ENCODE data around the gene TENM3.

The TENM3 gene

GRCh38 chr4:182286931-182287330 is 43.7 kb downstream of the TENM3 start:
- no peak for FAIRE-seq
- TF ChIP-seq CTCF (IDR thresholded peaks at IDR 0.05; ENCODE audit: insufficient read depth, missing control alignments), result no peak
- DNase-seq (ENCODE audit: insufficient read length, low spot score), result no peak

GRCh38 chr4:182288534-182288933 is 45.3 kb downstream of the TENM3 start:
- no peak for FAIRE-seq
- TF ChIP-seq CTCF (IDR thresholded peaks at IDR 0.05; ENCODE audit: insufficient read depth, missing control alignments), result no peak

GRCh38 chr4:182289809-182290208 is 46.6 kb downstream of the TENM3 start:
- no peak for TF ChIP-seq CTCF (IDR thresholded peaks at IDR 0.05; ENCODE audit: insufficient read depth, missing control alignments)
- FAIRE-seq, result no peak
- DNase-seq (ENCODE audit: insufficient read length, low spot score), result no peak

More at GRCh38 chr4:182288534-182288933, 45.3 kb downstream of the TENM3 start:
- DNase-seq (ENCODE audit: insufficient read length, low spot score), result no peak

- no peak for DNase-seq (ENCODE audit: insufficient read length, low spot score)
- TF ChIP-seq CTCF (IDR thresholded peaks at IDR 0.05; ENCODE audit: insufficient read depth, missing control alignments), result no peak
- no peak for FAIRE-seq
These were observed 48.0 kb downstream of the TENM3 start for GRCh38 chr4:182291175-182291574.

- DNase-seq (ENCODE audit: insufficient read length, low spot score) (no peak), FAIRE-seq (no peak)
- no peak for TF ChIP-seq CTCF (IDR thresholded peaks at IDR 0.05; ENCODE audit: insufficient read depth, missing control alignments)
These were observed 48.5 kb downstream of the TENM3 start for GRCh38 chr4:182291597-182292270.

- no peak for FAIRE-seq
- DNase-seq (ENCODE audit: insufficient read length, low spot score), result no peak
- no peak for TF ChIP-seq CTCF (IDR thresholded peaks at IDR 0.05; ENCODE audit: insufficient read depth, missing control alignments)
These were observed 49.4 kb downstream of the TENM3 start for GRCh38 chr4:182292612-182293011.

- FAIRE-seq, result no peak
- DNase-seq (ENCODE audit: insufficient read length, low spot score), result no peak
- no peak for TF ChIP-seq CTCF (IDR thresholded peaks at IDR 0.05; ENCODE audit: insufficient read depth, missing control alignments)
These were observed 50.6 kb downstream of the TENM3 start for GRCh38 chr4:182293691-182294255.

All from D721Med (cell line).